HepG2 (cell line): Measurements from ENCODE around the gene IFITM10. TPM values are rescaled to one million over a fixed set of nuclear protein-coding genes. Genes with fewer than 3 reads are reported as not detected.
A peak's percentile ranks its signal among the peaks of the same experiment; 100 is the strongest.

Experiments
- ATAD3A ChIP-seq: sonication (generic); formaldehyde crosslinking; IDR thresholded peaks from 2 replicates; pipeline ENCODE4 v1.4.0; 2020; ENCODE audit warnings: missing genetic modification reagents
- ATM ChIP-seq: fragments of 450-650 bp; IDR thresholded peaks from 2 replicates; pipeline ENCODE4 v1.7.1; 2017; ENCODE audit warnings: mild to moderate bottlenecking, borderline replicate concordance
- GZF1 ChIP-seq: sonication (generic); formaldehyde crosslinking; IDR thresholded peaks from 2 replicates; pipeline ENCODE4 v1.5.1; 2020; ENCODE audit warnings: mild to moderate bottlenecking, missing genetic modification reagents
- HES4 ChIP-seq: sonication (generic); formaldehyde crosslinking; IDR thresholded peaks from 2 replicates; pipeline ENCODE4 v1.9.0; 2021; ENCODE audit warnings: mild to moderate bottlenecking, missing genetic modification reagents, borderline replicate concordance
- MTA1 ChIP-seq: sonication (generic); formaldehyde crosslinking; IDR thresholded peaks from 2 replicates; pipeline ENCODE4 v1.4.0; 2020; ENCODE audit warnings: missing genetic modification reagents, mild to moderate bottlenecking, borderline replicate concordance
- PATZ1 ChIP-seq: sonication (generic); formaldehyde crosslinking; IDR thresholded peaks from 2 replicates; pipeline ENCODE4 v1.4.0; 2020; ENCODE audit warnings: missing genetic modification reagents
- POGZ ChIP-seq: sonication (generic); formaldehyde crosslinking; IDR thresholded peaks from 2 replicates; pipeline ENCODE4 v1.4.0; 2020; ENCODE audit warnings: mild to moderate bottlenecking, missing genetic modification reagents
- PTBP1 ChIP-seq: fragments of 200-400 bp; formaldehyde crosslinking; IDR thresholded peaks from 2 replicates; pipeline ENCODE4 v1.6.1; 2018; ENCODE audit warnings: low read length, low read depth; ENCODE audit not compliant: poor library complexity, severe bottlenecking
- REL ChIP-seq: sonication (generic); formaldehyde crosslinking; conservative IDR thresholded peaks from 2 replicates; pipeline ENCODE4 v1.8.0; 2022; ENCODE audit warnings: mild to moderate bottlenecking, missing genetic modification reagents, moderate library complexity
- TBX2 ChIP-seq: sonication (generic); formaldehyde crosslinking; IDR thresholded peaks from 2 replicates; pipeline ENCODE4 v1.5.0; 2020; ENCODE audit warnings: missing genetic modification reagents, mild to moderate bottlenecking, borderline replicate concordance
- ZNF143 ChIP-seq: sonication (generic); formaldehyde crosslinking; IDR thresholded peaks from 2 replicates; pipeline ENCODE4 v1.4.0; 2020; ENCODE audit warnings: missing genetic modification reagents
- ZNF224 ChIP-seq: sonication (generic); formaldehyde crosslinking; IDR thresholded peaks from 2 replicates; pipeline ENCODE4 v1.5.0; 2020; ENCODE audit warnings: mild to moderate bottlenecking, missing genetic modification reagents
- ZNF501 ChIP-seq: sonication (generic); formaldehyde crosslinking; IDR thresholded peaks from 2 replicates; pipeline ENCODE4 v1.5.1; 2020; ENCODE audit warnings: mild to moderate bottlenecking, moderate library complexity, missing genetic modification reagents
- ZNF703 ChIP-seq: sonication (generic); formaldehyde crosslinking; IDR thresholded peaks from 2 replicates; pipeline ENCODE4 v1.5.1; 2020; ENCODE audit warnings: missing genetic modification reagents, mild to moderate bottlenecking, moderate library complexity, borderline replicate concordance
- ZNF724P ChIP-seq: sonication (generic); formaldehyde crosslinking; IDR thresholded peaks from 2 replicates; pipeline ENCODE4 v1.8.0; 2022; ENCODE audit warnings: missing genetic modification reagents, borderline replicate concordance
- ZNF780A ChIP-seq: sonication (generic); formaldehyde crosslinking; IDR thresholded peaks from 2 replicates; pipeline ENCODE4 v1.8.0; 2022; ENCODE audit warnings: mild to moderate bottlenecking, missing genetic modification reagents, moderate library complexity
- polyA plus RNA-seq, 8 experiments: library from polyadenylated mRNA; depleted of rRNA in 3 of 8; stranded (reverse) in 7 of 8; unstranded in 1 of 8; fragments of >200 nt; fragmentation: Illumina TruSeq in 4 of 8; extraction: Trizol in 4 of 8; gene quantifications; 2 replicates each; pipeline versions ENCODE4 v1.2.1 to v1.2.3, GENCODE V29; 2011 to 2016; ENCODE audit warnings: low read depth in 4 of 8, missing spikeins in 1 of 8, mixed read lengths in 1 of 8; ENCODE audit not compliant: insufficient read depth in 1 of 8
- total RNA-seq, 5 experiments: library from RNA; depleted of rRNA; stranded (reverse); fragments of >200 nt; fragmentation: Illumina TruSeq; extraction: Trizol; gene quantifications; 2 replicates each; pipeline ENCODE4 v1.2.3, GENCODE V29; 2016; ENCODE audit warnings: low read depth in 1 of 5
- TF ChIP-seq, protein P1 (sequence below): sonication (generic); formaldehyde crosslinking; IDR thresholded peaks from 2 replicates; pipeline ENCODE4 v1.5.1; 2020; ENCODE audit warnings: mild to moderate bottlenecking, missing genetic modification reagents, moderate library complexity
- TF ChIP-seq, protein P2 (sequence below): sonication (generic); formaldehyde crosslinking; IDR thresholded peaks from 2 replicates; pipeline ENCODE4 v1.8.0; 2022; ENCODE audit warnings: missing genetic modification reagents, mild to moderate bottlenecking, inconsistent platforms, borderline replicate concordance

The IFITM10 gene
- total and polyA plus RNA-seq, 2 of the 13 experiments (the other 11 are each of a cell fraction or from before 2014, with no cell fraction given): 0.09 to 0.13 TPM

DNA sequence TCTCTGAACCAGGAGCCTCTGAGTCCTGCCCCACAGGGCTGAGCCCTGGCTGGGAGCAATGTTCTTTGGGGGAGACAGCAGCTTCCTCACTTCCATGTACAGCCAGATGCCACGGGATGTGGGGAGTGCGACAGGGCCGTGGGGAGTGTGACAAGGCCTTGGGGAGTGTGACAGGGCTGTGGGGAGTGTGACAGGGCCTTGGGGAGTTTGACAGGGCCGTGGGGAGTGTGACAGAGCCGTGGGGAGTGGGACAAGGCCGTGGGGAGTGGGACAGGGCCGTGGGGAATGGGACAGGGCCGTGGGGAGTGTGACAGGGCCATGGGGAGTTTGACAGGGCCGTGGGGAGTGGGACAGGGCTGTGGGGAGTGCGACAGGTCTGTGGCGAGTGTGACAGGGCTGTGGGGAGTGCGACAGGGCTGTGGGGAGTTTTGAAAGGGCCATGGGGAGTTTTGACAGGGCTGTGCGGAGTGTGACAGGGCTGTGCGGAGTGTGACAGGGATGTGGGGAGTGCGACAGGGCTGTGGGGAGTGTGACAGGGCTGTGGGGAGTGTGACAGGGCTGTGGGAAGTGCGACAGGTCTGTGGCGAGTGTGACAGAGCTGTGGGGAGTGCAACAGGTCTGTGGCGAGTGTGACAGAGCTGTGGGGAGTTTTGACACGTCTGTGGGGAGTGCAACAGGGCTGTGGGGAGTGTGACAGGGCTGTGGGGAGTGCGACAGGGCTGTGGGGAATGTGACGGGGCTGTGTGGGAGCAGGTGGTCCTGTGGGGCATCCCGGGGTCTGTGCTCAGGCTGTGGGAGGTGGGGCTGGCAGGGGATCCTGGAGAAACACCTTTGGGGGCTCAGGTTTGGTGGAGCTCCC is 60.0 kb downstream of the IFITM10 start (continued):
- TF ChIP-seq, protein P1, sequence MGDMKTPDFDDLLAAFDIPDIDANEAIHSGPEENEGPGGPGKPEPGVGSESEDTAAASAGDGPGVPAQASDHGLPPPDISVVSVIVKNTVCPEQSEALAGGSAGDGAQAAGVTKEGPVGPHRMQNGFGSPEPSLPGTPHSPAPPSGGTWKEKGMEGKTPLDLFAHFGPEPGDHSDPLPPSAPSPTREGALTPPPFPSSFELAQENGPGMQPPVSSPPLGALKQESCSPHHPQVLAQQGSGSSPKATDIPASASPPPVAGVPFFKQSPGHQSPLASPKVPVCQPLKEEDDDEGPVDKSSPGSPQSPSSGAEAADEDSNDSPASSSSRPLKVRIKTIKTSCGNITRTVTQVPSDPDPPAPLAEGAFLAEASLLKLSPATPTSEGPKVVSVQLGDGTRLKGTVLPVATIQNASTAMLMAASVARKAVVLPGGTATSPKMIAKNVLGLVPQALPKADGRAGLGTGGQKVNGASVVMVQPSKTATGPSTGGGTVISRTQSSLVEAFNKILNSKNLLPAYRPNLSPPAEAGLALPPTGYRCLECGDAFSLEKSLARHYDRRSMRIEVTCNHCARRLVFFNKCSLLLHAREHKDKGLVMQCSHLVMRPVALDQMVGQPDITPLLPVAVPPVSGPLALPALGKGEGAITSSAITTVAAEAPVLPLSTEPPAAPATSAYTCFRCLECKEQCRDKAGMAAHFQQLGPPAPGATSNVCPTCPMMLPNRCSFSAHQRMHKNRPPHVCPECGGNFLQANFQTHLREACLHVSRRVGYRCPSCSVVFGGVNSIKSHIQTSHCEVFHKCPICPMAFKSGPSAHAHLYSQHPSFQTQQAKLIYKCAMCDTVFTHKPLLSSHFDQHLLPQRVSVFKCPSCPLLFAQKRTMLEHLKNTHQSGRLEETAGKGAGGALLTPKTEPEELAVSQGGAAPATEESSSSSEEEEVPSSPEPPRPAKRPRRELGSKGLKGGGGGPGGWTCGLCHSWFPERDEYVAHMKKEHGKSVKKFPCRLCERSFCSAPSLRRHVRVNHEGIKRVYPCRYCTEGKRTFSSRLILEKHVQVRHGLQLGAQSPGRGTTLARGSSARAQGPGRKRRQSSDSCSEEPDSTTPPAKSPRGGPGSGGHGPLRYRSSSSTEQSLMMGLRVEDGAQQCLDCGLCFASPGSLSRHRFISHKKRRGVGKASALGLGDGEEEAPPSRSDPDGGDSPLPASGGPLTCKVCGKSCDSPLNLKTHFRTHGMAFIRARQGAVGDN (CRISPR knock-in tag): peak; percentile 77
- peak; percentile 41; the same call in 1 of the 2 replicates for TF ChIP-seq TBX2 (CRISPR knock-in tag)
- TF ChIP-seq ZNF501 (CRISPR knock-in tag): peak; percentile 44; the same call in 1 of the 2 replicates
- TF ChIP-seq REL: peak; percentile 81; the same call in 1 of the 2 replicates
- no peak for TF ChIP-seq ATM
- no peak for TF ChIP-seq ZNF143 (CRISPR knock-in tag)
- TF ChIP-seq PATZ1 (CRISPR knock-in tag): no peak
- TF ChIP-seq MTA1 (CRISPR knock-in tag): no peak
- no peak for TF ChIP-seq ZNF224
- TF ChIP-seq, protein P2, sequence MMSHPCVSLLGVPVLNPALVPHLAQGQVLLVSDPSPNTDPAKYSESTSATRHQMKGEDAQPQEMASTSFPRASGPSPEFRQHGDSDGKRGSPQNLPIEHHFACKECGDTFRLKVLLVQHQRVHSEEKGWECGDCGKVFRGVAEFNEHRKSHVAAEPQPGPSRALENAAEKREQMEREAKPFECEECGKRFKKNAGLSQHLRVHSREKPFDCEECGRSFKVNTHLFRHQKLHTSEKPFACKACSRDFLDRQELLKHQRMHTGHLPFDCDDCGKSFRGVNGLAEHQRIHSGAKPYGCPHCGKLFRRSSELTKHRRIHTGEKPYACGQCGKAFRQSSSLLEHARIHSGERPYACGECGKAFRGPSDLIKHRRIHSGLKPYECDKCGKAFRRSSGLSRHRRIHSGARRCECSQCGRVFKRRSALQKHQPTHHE: 0 out of 2 replicates have a peak, but pooled peaks have one; percentile 23
- no peak for TF ChIP-seq HES4 (CRISPR knock-in tag)
- TF ChIP-seq ZNF724P (CRISPR knock-in tag): 0 out of 2 replicates have a peak, but pooled peaks have one; percentile 7
- no peak for TF ChIP-seq GZF1
- 0 out of 2 replicates have a peak, but pooled peaks have one; percentile 6 for TF ChIP-seq ZNF703 (CRISPR knock-in tag)
- TF ChIP-seq POGZ: 0 out of 2 replicates have a peak, but pooled peaks have one; percentile 2
- TF ChIP-seq ATAD3A (CRISPR knock-in tag): no peak
- TF ChIP-seq ZNF780A: 0 out of 2 replicates have a peak, but pooled peaks have one; percentile 16
- TF ChIP-seq PTBP1: no peak
